ENCODE measurements around the gene USP49. TPM values are rescaled to one million over a fixed set of nuclear protein-coding genes. Genes with fewer than 3 reads are reported as not detected.
A peak's percentile ranks its signal among the peaks of the same experiment; 100 is the strongest.

USP49 gene
- total and polyA plus RNA-seq, 2 of the 4 experiments (the other 2 are of a cell fraction) = 1.4 to 2.1 TPM

DNA sequence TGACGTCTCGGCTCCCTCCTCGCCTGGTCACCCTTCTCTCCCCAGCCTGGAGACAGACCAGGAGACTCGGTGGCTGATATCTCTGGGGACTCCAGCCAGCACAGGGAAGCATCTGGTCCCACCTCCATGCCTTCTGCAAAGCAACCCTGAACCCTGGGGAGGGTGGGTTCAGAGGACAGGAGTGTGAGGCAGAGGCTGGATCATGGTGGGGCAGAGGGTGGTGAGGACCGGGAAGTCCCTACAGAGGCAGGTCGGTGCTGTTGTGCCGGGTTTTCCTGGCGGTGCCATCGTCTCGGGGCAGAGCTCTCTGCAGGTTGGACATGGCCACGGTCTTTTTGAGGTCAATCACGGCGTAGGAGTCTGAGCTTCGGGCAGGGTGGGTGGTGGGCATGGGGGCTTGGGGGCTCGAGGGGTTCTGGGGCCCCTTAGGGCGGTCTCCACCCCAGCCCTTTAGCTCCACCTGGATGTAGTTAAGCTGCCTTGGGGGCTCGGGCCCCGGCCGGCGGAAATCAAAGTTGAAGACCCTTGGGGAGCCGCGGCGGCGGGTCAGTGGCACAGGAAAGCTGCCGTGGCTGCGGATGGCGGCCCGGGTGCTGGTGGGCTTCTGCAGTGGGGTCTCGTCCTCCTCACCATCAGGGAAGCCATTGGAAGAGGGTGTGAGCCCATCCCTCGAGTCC, 124.7 kb downstream of the USP49 start:
- H2BK5ac ChIP-seq (ENCODE audit: low read depth, low read length, poor library complexity, severe bottlenecking) = no peak overlapping the region

More for the DNA sequence above, 124.7 kb downstream of the USP49 start:
- Histone ChIP-seq H3K4me2 (ENCODE audit: low read depth, low read length) (no peak overlapping the region), H2BK20ac (ENCODE audit: low read depth, low read length) (no peak overlapping the region), H3K36me3 (ENCODE audit: control insufficient read depth, insufficient read depth, low read length) (peaks cover 37% of the 10 kb centered on the region), H2AK5ac (ENCODE audit: low read depth, low read length) (no peak overlapping the region), H3K4me3 (ENCODE audit: insufficient read depth, low read depth, low read length) (no peak overlapping the region), H3K18ac (ENCODE audit: low read depth, low read length) (no peak overlapping the region), H2AFZ (replicated peaks; ENCODE audit: low read length, poor library complexity) (no peak overlapping the region), H3K4me1 (ENCODE audit: control insufficient read depth, insufficient read depth, low read length) (peaks cover 5% of the 10 kb centered on the region; the same call in 1 of the 2 replicates), H3K4ac (ENCODE audit: low read depth, low read length) (no peak overlapping the region), H3K9ac (ENCODE audit: low read depth, low read length) (no peak overlapping the region), H3K79me1 (ENCODE audit: low read depth in 1 of 2, low read length in 2 of 2) (no peaks in the 10 kb centered on the region), H3K14ac (replicated peaks; ENCODE audit: low read depth, low read length) (no peak overlapping the region), H3K27ac (ENCODE audit: insufficient read depth, low read length) (no peak overlapping the region), H2BK120ac (ENCODE audit: low read depth, low read length) (no peak overlapping the region), H3K56ac (ENCODE audit: extremely low read depth, insufficient read depth, low read length) (no peak overlapping the region), H4K91ac (ENCODE audit: insufficient read depth, low read depth, low read length) (no peak overlapping the region), H3K23ac (ENCODE audit: low read depth, low read length) (no peak overlapping the region), H3K9me3 (ENCODE audit: control insufficient read depth, insufficient read depth, low read length) (no peaks in the 10 kb centered on the region), H4K5ac (ENCODE audit: low read depth, low read length) (no peak overlapping the region), H3K9me1 (ENCODE audit: insufficient read depth, low read length) (no peaks in the 10 kb centered on the region), H2AK9ac (replicated peaks; ENCODE audit: low read depth, low read length, poor library complexity) (peak overlapping the region; percentile 67), H3K27me3 (ENCODE audit: control insufficient read depth, insufficient read depth, low read length) (no peaks in the 10 kb centered on the region), H4K20me1 (ENCODE audit: insufficient read depth, low read length) (no peaks in the 10 kb centered on the region), H2BK15ac (ENCODE audit: low read depth, low read length) (no peak overlapping the region), H4K8ac (ENCODE audit: low read depth in 2 of 2, low read length in 2 of 2) (no peak overlapping the region)
- BruUV-seq (replicated peaks) = no TSS peak
- DNase-seq (no peak), ATAC-seq (ENCODE audit: low read depth) (no peak)
- WGBS, 2 experiments (ENCODE audit: extremely low coverage in 2 of 2, insufficient read length in 1 of 2) = 100% methylated on average over 3 of the region's 30 CpGs; no CpG with 5 or more reads in 1 of the 2 experiments
- CTCF ChIA-PET = no interaction called here
- dilution Hi-C loops (cut with HindIII; ENCODE audit: low sequenced_read_pairs, unreplicated experiment) = no loop called here
- in situ Hi-C loops (cut with MboI; ENCODE audit: low sequenced_read_pairs) = no loop called here
- POLR2A ChIA-PET (ENCODE audit: unreplicated experiment) = no interaction called here
- TF ChIP-seq, protein P1, sequence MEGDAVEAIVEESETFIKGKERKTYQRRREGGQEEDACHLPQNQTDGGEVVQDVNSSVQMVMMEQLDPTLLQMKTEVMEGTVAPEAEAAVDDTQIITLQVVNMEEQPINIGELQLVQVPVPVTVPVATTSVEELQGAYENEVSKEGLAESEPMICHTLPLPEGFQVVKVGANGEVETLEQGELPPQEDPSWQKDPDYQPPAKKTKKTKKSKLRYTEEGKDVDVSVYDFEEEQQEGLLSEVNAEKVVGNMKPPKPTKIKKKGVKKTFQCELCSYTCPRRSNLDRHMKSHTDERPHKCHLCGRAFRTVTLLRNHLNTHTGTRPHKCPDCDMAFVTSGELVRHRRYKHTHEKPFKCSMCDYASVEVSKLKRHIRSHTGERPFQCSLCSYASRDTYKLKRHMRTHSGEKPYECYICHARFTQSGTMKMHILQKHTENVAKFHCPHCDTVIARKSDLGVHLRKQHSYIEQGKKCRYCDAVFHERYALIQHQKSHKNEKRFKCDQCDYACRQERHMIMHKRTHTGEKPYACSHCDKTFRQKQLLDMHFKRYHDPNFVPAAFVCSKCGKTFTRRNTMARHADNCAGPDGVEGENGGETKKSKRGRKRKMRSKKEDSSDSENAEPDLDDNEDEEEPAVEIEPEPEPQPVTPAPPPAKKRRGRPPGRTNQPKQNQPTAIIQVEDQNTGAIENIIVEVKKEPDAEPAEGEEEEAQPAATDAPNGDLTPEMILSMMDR (conservative IDR thresholded peaks at IDR 0.05; ENCODE audit: low read depth, low read length) = no peak
- no peak for TF ChIP-seq POLR2A (IDR thresholded peaks at IDR 0.05; ENCODE audit: low read depth, low read length)
- TF ChIP-seq RCOR1 (IDR thresholded peaks at IDR 0.05; ENCODE audit: insufficient replicate concordance, low read length) = no peak
- TF ChIP-seq, protein P2, sequence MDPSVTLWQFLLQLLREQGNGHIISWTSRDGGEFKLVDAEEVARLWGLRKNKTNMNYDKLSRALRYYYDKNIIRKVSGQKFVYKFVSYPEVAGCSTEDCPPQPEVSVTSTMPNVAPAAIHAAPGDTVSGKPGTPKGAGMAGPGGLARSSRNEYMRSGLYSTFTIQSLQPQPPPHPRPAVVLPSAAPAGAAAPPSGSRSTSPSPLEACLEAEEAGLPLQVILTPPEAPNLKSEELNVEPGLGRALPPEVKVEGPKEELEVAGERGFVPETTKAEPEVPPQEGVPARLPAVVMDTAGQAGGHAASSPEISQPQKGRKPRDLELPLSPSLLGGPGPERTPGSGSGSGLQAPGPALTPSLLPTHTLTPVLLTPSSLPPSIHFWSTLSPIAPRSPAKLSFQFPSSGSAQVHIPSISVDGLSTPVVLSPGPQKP (IDR thresholded peaks at IDR 0.05; ENCODE audit: borderline replicate concordance, low read depth, low read length) = no peak
- no peak for TF ChIP-seq MAZ (IDR thresholded peaks at IDR 0.05; ENCODE audit: borderline replicate concordance, low read depth, low read length)
- TF ChIP-seq RAD21 (IDR thresholded peaks at IDR 0.05; ENCODE audit: low read length) = no peak
- no peak for TF ChIP-seq MAFK (IDR thresholded peaks at IDR 0.05; ENCODE audit: low read depth, low read length)
- TF ChIP-seq BHLHE40 (IDR thresholded peaks at IDR 0.05; ENCODE audit: low read depth, low read length) = no peak
- TF ChIP-seq MXI1 (IDR thresholded peaks at IDR 0.05; ENCODE audit: borderline replicate concordance, low read depth, low read length) = no peak
- no peak for TF ChIP-seq CHD1 (IDR thresholded peaks at IDR 0.05; ENCODE audit: low read depth, low read length)
- TF ChIP-seq, protein P3, sequence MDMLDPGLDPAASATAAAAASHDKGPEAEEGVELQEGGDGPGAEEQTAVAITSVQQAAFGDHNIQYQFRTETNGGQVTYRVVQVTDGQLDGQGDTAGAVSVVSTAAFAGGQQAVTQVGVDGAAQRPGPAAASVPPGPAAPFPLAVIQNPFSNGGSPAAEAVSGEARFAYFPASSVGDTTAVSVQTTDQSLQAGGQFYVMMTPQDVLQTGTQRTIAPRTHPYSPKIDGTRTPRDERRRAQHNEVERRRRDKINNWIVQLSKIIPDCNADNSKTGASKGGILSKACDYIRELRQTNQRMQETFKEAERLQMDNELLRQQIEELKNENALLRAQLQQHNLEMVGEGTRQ (IDR thresholded peaks at IDR 0.05; ENCODE audit: low read depth, low read length) = no peak
- TF ChIP-seq RFX5 (IDR thresholded peaks at IDR 0.05; ENCODE audit: low read depth, low read length) = no peak
- no peak for TF ChIP-seq FOS (IDR thresholded peaks at IDR 0.05; ENCODE audit: low read depth, low read length)
- TF ChIP-seq CEBPB (IDR thresholded peaks at IDR 0.05; ENCODE audit: low read depth, low read length) = no peak
- TF ChIP-seq NFE2L2 (IDR thresholded peaks at IDR 0.05; ENCODE audit: low read depth, low read length) = no peak
- no peak for TF ChIP-seq SMC3 (IDR thresholded peaks at IDR 0.05; ENCODE audit: low read depth, low read length)
- intact Hi-C loops (cut with micrococcal nuclease) = no loop called here

Measured in IMR-90 (cell line).